K562 (cell line): ENCODE data around the gene BSPRY. TPM values are rescaled to one million over a fixed set of nuclear protein-coding genes. Genes with fewer than 3 reads are reported as not detected.

Source experiments
- ATAC-seq: fragments of 200-7000 bp; cut with Tn5 transposase; 3 replicates; pipeline ENCODE4 v1.9.1; 2020; ENCODE audit warnings: moderate library complexity
- BruUV-seq: library from RNA; stranded (reverse); fragments of 400-500 nt; replicated peaks from 2 replicates; lab custom pipeline; 2021; lab: Mats Ljungman, UMichigan
- CTCF ChIA-PET: fragments of 300-600 bp; formaldehyde crosslinking; extraction: SDS; loops from one replicate; lab custom pipeline; 2021; ENCODE audit warnings: low intra/inter-chr PET ratio; lab: Yijun Ruan, JAX
- POLR2A ChIA-PET: fragments of 300-600, 350-650 bp; sonication (Branson Sonifier 250); formaldehyde crosslinking; extraction: SDS; loops from one replicate; lab custom pipeline; 2021; ENCODE audit warnings: antibody characterized with exemption, inconsistent platforms; lab: Yijun Ruan, JAX
- DNase-seq, 4 experiments: peaks; one replicate each; pipeline versions ENCODE4 v3.0.0 to v3.0.0-alpha.2; 2011 to 2018; ENCODE audit warnings: low spot score in 3 of 4, mixed read lengths in 3 of 4; ENCODE audit errors: extremely low read depth in 1 of 4
- FAIRE-seq: peaks from 2 replicates; lab custom pipeline; 2011; peaks lifted over from hg19 to GRCh38; lab: Jason Lieb, UNC
- H2AFZ ChIP-seq: 2 replicates; pipeline ENCODE4 v1.6.0; 2011; ENCODE audit warnings: low read depth, low read length, control low read depth, inconsistent platforms
- H3K27ac ChIP-seq: fragments of 200-600 bp; 3 replicates; pipeline ENCODE4 v1.8.0; 2011; ENCODE audit warnings: low read depth, mild to moderate bottlenecking, control low read depth, inconsistent platforms, low read length, moderate library complexity, mixed read lengths; ENCODE audit errors: extremely low read depth
- H3K27me3 ChIP-seq, 2 experiments: fragments of 300-600 bp in 1 of 2; 2 replicates in 1 of 2; 3 replicates in 1 of 2; pipeline versions ENCODE4 v1.6.0 to v1.8.0; 2011; ENCODE audit warnings: inconsistent platforms in 2 of 2, low read length in 2 of 2, mild to moderate bottlenecking in 1 of 2, mixed read lengths in 1 of 2, moderate library complexity in 1 of 2; ENCODE audit not compliant: control insufficient read depth in 2 of 2, insufficient read depth in 2 of 2
- H3K36me3 ChIP-seq: fragments of 300-600 bp; 3 replicates; pipeline ENCODE4 v1.8.0; 2011; ENCODE audit warnings: mild to moderate bottlenecking, low read length, inconsistent platforms; ENCODE audit not compliant: control insufficient read depth, insufficient read depth
- H3K4me1 ChIP-seq, 2 experiments: fragments of 200-600 bp in 1 of 2; replicated peaks in 1 of 2; 2 replicates in 1 of 2; 3 replicates in 1 of 2; pipeline versions ENCODE4 v1.5.1 to v1.8.0; 2011; ENCODE audit warnings: inconsistent platforms in 2 of 2, low read length in 2 of 2, mild to moderate bottlenecking in 1 of 2, mixed read lengths in 1 of 2, moderate library complexity in 1 of 2; ENCODE audit not compliant: control insufficient read depth in 2 of 2, insufficient read depth in 2 of 2
- H3K4me2 ChIP-seq: 2 replicates; pipeline ENCODE4 v1.6.1; 2011; ENCODE audit warnings: low read length, control low read depth, inconsistent platforms, mixed read lengths; ENCODE audit not compliant: insufficient read depth
- H3K4me3 ChIP-seq: fragments of 200-600 bp; sonication (generic), shearing (Covaris generic); 2 replicates; pipeline ENCODE4 v1.5.1; 2016; ENCODE audit warnings: control low read depth, inconsistent platforms
- H3K79me2 ChIP-seq: fragments of 200-600 bp; 3 replicates; pipeline ENCODE4 v1.8.0; 2011; ENCODE audit warnings: low read length, inconsistent platforms; ENCODE audit not compliant: control insufficient read depth, insufficient read depth
- H3K9ac ChIP-seq, 2 experiments: 2 replicates each; pipeline versions ENCODE4 v1.6.0 to v1.6.1; 2011; ENCODE audit warnings: low read depth in 2 of 2, low read length in 2 of 2, control low read depth in 1 of 2, inconsistent platforms in 1 of 2, mild to moderate bottlenecking in 1 of 2, mixed read lengths in 1 of 2; ENCODE audit not compliant: insufficient read depth in 1 of 2
- H3K9me1 ChIP-seq: one replicate; pipeline ENCODE4 v1.6.0; 2011; ENCODE audit warnings: inconsistent platforms, mild to moderate bottlenecking, low read length, moderate library complexity; ENCODE audit not compliant: control insufficient read depth, insufficient read depth
- H3K9me3 ChIP-seq: replicated peaks from 2 replicates; pipeline ENCODE4 v1.5.1; 2011; ENCODE audit warnings: low read depth, low read length, inconsistent platforms; ENCODE audit not compliant: control insufficient read depth, insufficient read depth
- H4K20me1 ChIP-seq: replicated peaks from 2 replicates; pipeline ENCODE4 v1.6.1; 2011; ENCODE audit warnings: low read length, inconsistent platforms, mixed read lengths; ENCODE audit not compliant: control insufficient read depth, insufficient read depth
- ATF1 ChIP-seq, 2 experiments: fragments of 450-650 bp in 1 of 2; IDR thresholded peaks; 2 replicates each; pipeline ENCODE4 v1.6.1; 2016; ENCODE audit warnings: missing compliant biosample characterization in 1 of 2, missing genetic modification characterization in 1 of 2
- BHLHE40 ChIP-seq: IDR thresholded peaks from 2 replicates; pipeline ENCODE4 v1.6.1; 2011; ENCODE audit warnings: low read length, improper control_type of control experiment
- FOSL1 ChIP-seq: fragments of 200-800 bp; sonication (Bioruptor generic); conservative IDR thresholded peaks from 2 replicates; pipeline ENCODE4 v1.6.1; 2016; ENCODE audit warnings: missing genetic modification characterization, missing compliant biosample characterization
- SNIP1 ChIP-seq: fragments of 450-650 bp; IDR thresholded peaks from 2 replicates; pipeline ENCODE4 v1.7.1; 2017; ENCODE audit warnings: low read depth, mild to moderate bottlenecking
- SPI1 ChIP-seq: IDR thresholded peaks from 2 replicates; pipeline ENCODE4 v1.6.1; 2011; ENCODE audit warnings: low read depth, low read length, control low read depth, borderline replicate concordance
- WGBS: fragments of 100-300 bp; shearing (Covaris generic); methylation state at CpG from one replicate; pipeline ENCODE4 v1.1.6; 2016; ENCODE audit warnings: low coverage, mixed read lengths; ENCODE audit not compliant: insufficient coverage; ENCODE audit errors: missing lambda C conversion rate; 5-methylcytosine and 5-hydroxymethylcytosine counted together
- in situ Hi-C: fragments of 300-500 bp; cut with MboI; formaldehyde crosslinking; loops from 4 replicates; pipeline ENCODE4 v1.15.0; 2018; ENCODE audit warnings: inconsistent platforms, mixed read lengths
- intact Hi-C: fragments of 100-400 bp; cut with micrococcal nuclease; formaldehyde crosslinking; loops from 2 replicates; pipeline ENCODE4 v1.14.2; 2022
- polyA plus RNA-seq, 8 experiments: library from polyadenylated mRNA; depleted of rRNA in 4 of 8; stranded (reverse) in 5 of 8; unstranded in 3 of 8; fragments of >200 nt; fragmentation: Nextera tagmentation in 2 of 8; fragmentation: Illumina TruSeq in 1 of 8; extraction: Ambion mirVana in 2 of 8; extraction: Trizol in 1 of 8; gene quantifications; 2 replicates each; pipeline versions ENCODE4 v1.2.1 to v1.2.3, GENCODE V29; 2011 to 2014; ENCODE audit warnings: inconsistent platforms in 1 of 8, missing spikeins in 1 of 8
- total RNA-seq, 7 experiments: library from RNA; depleted of rRNA in 6 of 7; stranded (reverse); fragments of >200 nt in 6 of 7; fragmentation: Illumina TruSeq in 2 of 7; extraction: Trizol in 2 of 7; gene quantifications; 2 replicates each; pipeline versions ENCODE4 v1.2.1 to v1.2.3, GENCODE V29; 2011 to 2021; ENCODE audit warnings: low replicate concordance in 1 of 7
- TF ChIP-seq, protein P1 (sequence below), 2 experiments: fragments of 450-650 bp; conservative IDR thresholded peaks; 2 replicates each; pipeline ENCODE4 v1.6.1; 2017; ENCODE audit warnings: mild to moderate bottlenecking in 2 of 2, moderate library complexity in 2 of 2

BSPRY gene
- total and polyA plus RNA-seq, 9 of the 15 experiments (the other 6 are each of a cell fraction or from before 2014, with no cell fraction given), result 0.07 to 0.67 (median 0.18) TPM

DNA sequence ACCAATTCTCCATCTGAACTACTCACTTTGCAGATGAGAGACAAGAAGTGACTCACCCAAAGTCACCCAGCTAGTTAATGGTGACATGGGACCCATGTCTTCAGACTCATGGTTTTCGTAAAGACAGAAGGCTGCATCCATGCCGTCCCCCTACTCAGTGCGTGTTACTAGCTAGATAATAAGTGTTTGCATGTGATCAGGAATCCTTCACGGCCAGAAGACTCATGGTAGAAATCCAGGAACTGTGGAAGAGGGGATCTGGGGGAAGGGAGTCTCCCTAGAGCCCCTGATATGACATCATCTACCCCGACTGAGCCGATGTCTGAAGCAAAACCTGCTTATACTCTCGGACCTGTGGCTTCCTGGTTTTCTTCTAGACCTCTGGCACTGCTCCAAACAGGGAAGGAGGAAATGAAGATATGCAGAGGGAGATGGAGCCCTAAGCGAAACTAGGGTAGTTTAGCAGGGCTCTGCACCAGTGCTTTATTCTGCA, 49.5 kb upstream of the BSPRY start (continued):
- TF ChIP-seq BHLHE40 (peak; percentile 41; the same call in 1 of the 2 replicates), FOSL1 (tag) (peak; percentile 64), SPI1 (peak; percentile 68; the same call in 1 of the 2 replicates)
- TF ChIP-seq, protein P1, sequence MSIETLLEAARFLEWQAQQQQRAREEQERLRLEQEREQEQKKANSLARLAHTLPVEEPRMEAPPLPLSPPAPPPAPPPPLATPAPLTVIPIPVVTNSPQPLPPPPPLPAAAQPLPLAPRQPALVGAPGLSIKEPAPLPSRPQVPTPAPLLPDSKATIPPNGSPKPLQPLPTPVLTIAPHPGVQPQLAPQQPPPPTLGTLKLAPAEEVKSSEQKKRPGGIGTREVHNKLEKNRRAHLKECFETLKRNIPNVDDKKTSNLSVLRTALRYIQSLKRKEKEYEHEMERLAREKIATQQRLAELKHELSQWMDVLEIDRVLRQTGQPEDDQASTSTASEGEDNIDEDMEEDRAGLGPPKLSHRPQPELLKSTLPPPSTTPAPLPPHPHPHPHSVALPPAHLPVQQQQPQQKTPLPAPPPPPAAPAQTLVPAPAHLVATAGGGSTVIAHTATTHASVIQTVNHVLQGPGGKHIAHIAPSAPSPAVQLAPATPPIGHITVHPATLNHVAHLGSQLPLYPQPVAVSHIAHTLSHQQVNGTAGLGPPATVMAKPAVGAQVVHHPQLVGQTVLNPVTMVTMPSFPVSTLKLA (conservative IDR thresholded peaks at IDR 0.05), result peak in 1 of 2 experiments; percentile 48; a peak in 1 of 4 replicates
- TF ChIP-seq, all 486 proteins: peak for 23

DNA sequence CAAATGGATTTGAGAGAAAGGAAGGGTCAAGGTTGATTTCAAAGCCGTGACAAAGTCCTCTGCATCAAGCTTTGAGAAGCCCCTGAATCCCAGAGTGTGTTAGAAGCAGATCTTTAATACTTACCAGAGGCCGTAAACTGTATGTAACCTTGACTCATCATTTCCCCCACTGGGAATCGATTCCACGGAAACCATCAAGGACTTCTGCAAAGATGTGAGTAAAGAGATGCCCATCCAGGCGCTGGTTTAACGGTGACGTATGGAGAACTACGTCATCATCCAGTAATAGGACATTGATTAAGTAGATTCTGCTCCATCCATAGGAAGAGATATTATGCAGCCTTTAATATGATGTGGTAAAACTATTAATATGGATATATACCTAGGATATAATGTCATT, 47.8 kb upstream of the BSPRY start:
- WGBS, result 14% methylated on average over 8 of the region's 8 CpGs
- CTCF ChIA-PET, result interaction anchor here (0.6 kb wide), 1 partner anchor 356 kb away, joined by 3 read pairs; no protein-coding TSS in a partner anchor
- Histone ChIP-seq H3K4me1 (peaks cover 16 to 21% of the 10 kb centered on the region in 2 experiments; a peak in 4 of 5 replicates), H3K36me3 (no peaks in the 10 kb centered on the region), H3K9ac (no peak overlapping the region), H3K4me3 (no peak overlapping the region), H3K79me2 (no peaks in the 10 kb centered on the region), H2AFZ (no peak overlapping the region), H3K27me3 (peaks cover 18 to 29% of the 10 kb centered on the region in 2 experiments), H3K4me2 (no peak overlapping the region), H3K9me1 (no peaks in the 10 kb centered on the region), H3K27ac (no peak overlapping the region), H3K9me3 (no peaks in the 10 kb centered on the region), H4K20me1 (no peaks in the 10 kb centered on the region)
- BruUV-seq, result no TSS peak
- ATAC-seq, result no peak
- intact Hi-C loops (loop anchor here (10.0 kb wide), 1 partner anchor 353 kb away; no protein-coding TSS in a partner anchor), in situ Hi-C loops (loop anchor here (5.0 to 10.0 kb wide), 2 partner anchors 106 to 353 kb away; no protein-coding TSS in a partner anchor)
- no peak for FAIRE-seq
- DNase-seq, result no peak
- POLR2A ChIA-PET, result interaction anchor here (1.3 kb wide), 1 partner anchor 11 kb away, joined by 4 read pairs; no protein-coding TSS in a partner anchor
- TF ChIP-seq SNIP1 (no peak), ATF1 (CRISPR knock-in tag; IDR thresholded peaks at IDR 0.05) (no peak), ATF1 (tag; IDR thresholded peaks at IDR 0.05) (peak; percentile 18; the same call in 1 of the 2 replicates)
